SK-N-SH treated with all-trans-retinoic acid at 6 μM for 48 hours (cell line): ENCODE results near the gene KRTAP12-3.

Source experiments
- ARNTL ChIP-seq: fragments of 450-650 bp; formaldehyde crosslinking; IDR thresholded peaks from 2 replicates; pipeline ENCODE4 v1.5.0; 2020; ENCODE audit warnings: low read depth, mild to moderate bottlenecking, moderate library complexity, borderline replicate concordance
- ZFP3 ChIP-seq: fragments of 250-450 bp; sonication (Bioruptor Pico); IDR thresholded peaks from 2 replicates; pipeline ENCODE4 v1.5.0; 2020; ENCODE audit warnings: mild to moderate bottlenecking, moderate library complexity
- ZFP30 ChIP-seq: fragments of 450-650 bp; formaldehyde crosslinking; IDR thresholded peaks from 2 replicates; pipeline ENCODE4 v1.5.0; 2022; ENCODE audit warnings: mild to moderate bottlenecking, moderate library complexity
- ZNF565 ChIP-seq: fragments of 450-650 bp; formaldehyde crosslinking; conservative IDR thresholded peaks from 2 replicates; pipeline ENCODE4 v1.5.0; 2020; ENCODE audit warnings: low read depth, mild to moderate bottlenecking, moderate library complexity

GRCh38 chr21:44697811-44698734 lies 40.3 kb downstream of the KRTAP12-3 start:
- TF ChIP-seq ZFP3 (CRISPR knock-in tag) (no peak), ZFP30 (CRISPR knock-in tag) (no peak), ZNF565 (CRISPR knock-in tag) (no peak), ARNTL (no peak)
